ENCODE results near the gene ZNFX1.

ZNFX1 gene

GRCh38 chr20:49236301-49236700 lies 41.6 kb downstream of the ZNFX1 start:
- H3K36me3 ChIP-seq (ENCODE audit: control insufficient read depth in 2 of 2, insufficient read depth in 2 of 2, low read length in 2 of 2), result peaks cover 67 to 85% of the 10 kb centered on the region in 2 donors
- no peaks in the 10 kb centered on the region for H3K9me3 ChIP-seq (ENCODE audit: control insufficient read depth in 2 of 2, low read length in 2 of 2)
- H3K27ac ChIP-seq (ENCODE audit: low read depth in 2 of 2, low read length in 2 of 2), result no peak overlapping the region
- H3K9ac ChIP-seq (ENCODE audit: low read depth in 1 of 2, low read length in 2 of 2), result no peak overlapping the region
- no peaks in the 10 kb centered on the region for H3K4me1 ChIP-seq (ENCODE audit: control insufficient read depth in 2 of 2, insufficient read depth in 2 of 2, low read length in 2 of 2)
- no peak overlapping the region for H3K4me3 ChIP-seq (ENCODE audit: low read length in 2 of 2)
- H3K27me3 ChIP-seq (ENCODE audit: control insufficient read depth in 2 of 2, insufficient read depth in 2 of 2, low read length in 2 of 2), result no peaks in the 10 kb centered on the region

- H3K27me3 ChIP-seq (ENCODE audit: control insufficient read depth in 2 of 2, insufficient read depth in 2 of 2, low read length in 2 of 2), result no peaks in the 10 kb centered on the region
- H3K9me3 ChIP-seq (ENCODE audit: control insufficient read depth in 2 of 2, low read length in 2 of 2), result no peaks in the 10 kb centered on the region
- H3K4me1 ChIP-seq (ENCODE audit: control insufficient read depth in 2 of 2, insufficient read depth in 2 of 2, low read length in 2 of 2), result no peaks in the 10 kb centered on the region
- H3K9ac ChIP-seq (ENCODE audit: low read depth in 1 of 2, low read length in 2 of 2), result no peak overlapping the region
- H3K36me3 ChIP-seq (ENCODE audit: control insufficient read depth in 2 of 2, insufficient read depth in 2 of 2, low read length in 2 of 2), result peaks cover 71 to 88% of the 10 kb centered on the region in 2 donors
- H3K27ac ChIP-seq (ENCODE audit: low read depth in 2 of 2, low read length in 2 of 2), result no peak overlapping the region
- H3K4me3 ChIP-seq (ENCODE audit: low read length in 2 of 2), result no peak overlapping the region
Observed at GRCh38 chr20:49234831-49235230, 43.0 kb downstream of the ZNFX1 start.

GRCh38 chr20:49233226-49233625 lies 44.6 kb downstream of the ZNFX1 start:
- no peak overlapping the region for H3K27ac ChIP-seq (ENCODE audit: low read depth in 2 of 2, low read length in 2 of 2)
- no peaks in the 10 kb centered on the region for H3K27me3 ChIP-seq (ENCODE audit: control insufficient read depth in 2 of 2, insufficient read depth in 2 of 2, low read length in 2 of 2)
- no peak overlapping the region for H3K9ac ChIP-seq (ENCODE audit: low read depth in 1 of 2, low read length in 2 of 2)
- H3K36me3 ChIP-seq (ENCODE audit: control insufficient read depth in 2 of 2, insufficient read depth in 2 of 2, low read length in 2 of 2), result peaks cover 64 to 83% of the 10 kb centered on the region in 2 donors
- H3K9me3 ChIP-seq (ENCODE audit: control insufficient read depth in 2 of 2, low read length in 2 of 2), result no peaks in the 10 kb centered on the region
- no peak overlapping the region for H3K4me3 ChIP-seq (ENCODE audit: low read length in 2 of 2)
- no peaks in the 10 kb centered on the region for H3K4me1 ChIP-seq (ENCODE audit: control insufficient read depth in 2 of 2, insufficient read depth in 2 of 2, low read length in 2 of 2)

- H3K9ac ChIP-seq (ENCODE audit: low read depth in 1 of 2, low read length in 2 of 2), result no peak overlapping the region
- H3K27me3 ChIP-seq (ENCODE audit: control insufficient read depth in 2 of 2, insufficient read depth in 2 of 2, low read length in 2 of 2), result no peaks in the 10 kb centered on the region
- H3K36me3 ChIP-seq (ENCODE audit: control insufficient read depth in 2 of 2, insufficient read depth in 2 of 2, low read length in 2 of 2), result peaks cover 61 to 69% of the 10 kb centered on the region in 2 donors
- no peak overlapping the region for H3K27ac ChIP-seq (ENCODE audit: low read depth in 2 of 2, low read length in 2 of 2)
- no peak overlapping the region for H3K4me3 ChIP-seq (ENCODE audit: low read length in 2 of 2)
- H3K4me1 ChIP-seq (ENCODE audit: control insufficient read depth in 2 of 2, insufficient read depth in 2 of 2, low read length in 2 of 2), result no peaks in the 10 kb centered on the region
- H3K9me3 ChIP-seq (ENCODE audit: control insufficient read depth in 2 of 2, low read length in 2 of 2), result no peaks in the 10 kb centered on the region
Observed at GRCh38 chr20:49231471-49231870, 46.4 kb downstream of the ZNFX1 start.

- no peaks in the 10 kb centered on the region for H3K27me3 ChIP-seq (ENCODE audit: control insufficient read depth in 2 of 2, insufficient read depth in 2 of 2, low read length in 2 of 2)
- no peak overlapping the region for H3K27ac ChIP-seq (ENCODE audit: low read depth in 2 of 2, low read length in 2 of 2)
- no peak overlapping the region for H3K4me3 ChIP-seq (ENCODE audit: low read length in 2 of 2)
- no peaks in the 10 kb centered on the region for H3K4me1 ChIP-seq (ENCODE audit: control insufficient read depth in 2 of 2, insufficient read depth in 2 of 2, low read length in 2 of 2)
- H3K9ac ChIP-seq (ENCODE audit: low read depth in 1 of 2, low read length in 2 of 2), result no peak overlapping the region
- H3K9me3 ChIP-seq (ENCODE audit: control insufficient read depth in 2 of 2, low read length in 2 of 2), result no peaks in the 10 kb centered on the region
- peaks cover 63 to 70% of the 10 kb centered on the region in 2 donors for H3K36me3 ChIP-seq (ENCODE audit: control insufficient read depth in 2 of 2, insufficient read depth in 2 of 2, low read length in 2 of 2)
Observed at GRCh38 chr20:49230561-49231133, 47.2 kb downstream of the ZNFX1 start.

GRCh38 chr20:49230021-49230420 lies 47.8 kb downstream of the ZNFX1 start:
- H3K9ac ChIP-seq (ENCODE audit: low read depth in 1 of 2, low read length in 2 of 2), result no peak overlapping the region
- H3K9me3 ChIP-seq (ENCODE audit: control insufficient read depth in 2 of 2, low read length in 2 of 2), result no peaks in the 10 kb centered on the region
- no peaks in the 10 kb centered on the region for H3K4me1 ChIP-seq (ENCODE audit: control insufficient read depth in 2 of 2, insufficient read depth in 2 of 2, low read length in 2 of 2)
- no peak overlapping the region for H3K27ac ChIP-seq (ENCODE audit: low read depth in 2 of 2, low read length in 2 of 2)
- peaks cover 61 to 69% of the 10 kb centered on the region in 2 donors for H3K36me3 ChIP-seq (ENCODE audit: control insufficient read depth in 2 of 2, insufficient read depth in 2 of 2, low read length in 2 of 2)
- no peaks in the 10 kb centered on the region for H3K27me3 ChIP-seq (ENCODE audit: control insufficient read depth in 2 of 2, insufficient read depth in 2 of 2, low read length in 2 of 2)
- no peak overlapping the region for H3K4me3 ChIP-seq (ENCODE audit: low read length in 2 of 2)

- Histone ChIP-seq H3K4me1 (ENCODE audit: control insufficient read depth in 2 of 2, insufficient read depth in 2 of 2, low read length in 2 of 2) (no peaks in the 10 kb centered on the region), H3K9me3 (ENCODE audit: control insufficient read depth in 2 of 2, low read length in 2 of 2) (no peaks in the 10 kb centered on the region), H3K9ac (ENCODE audit: low read depth in 1 of 2, low read length in 2 of 2) (no peak overlapping the region), H3K36me3 (ENCODE audit: control insufficient read depth in 2 of 2, insufficient read depth in 2 of 2, low read length in 2 of 2) (peaks cover 61 to 69% of the 10 kb centered on the region in 2 donors), H3K27me3 (ENCODE audit: control insufficient read depth in 2 of 2, insufficient read depth in 2 of 2, low read length in 2 of 2) (no peaks in the 10 kb centered on the region), H3K4me3 (ENCODE audit: low read length in 2 of 2) (no peak overlapping the region), H3K27ac (ENCODE audit: low read depth in 2 of 2, low read length in 2 of 2) (no peak overlapping the region)
Observed at GRCh38 chr20:49229381-49229780, 48.5 kb downstream of the ZNFX1 start.

GRCh38 chr20:49228676-49229075 lies 49.2 kb downstream of the ZNFX1 start:
- Histone ChIP-seq H3K9me3 (ENCODE audit: control insufficient read depth in 2 of 2, low read length in 2 of 2) (no peaks in the 10 kb centered on the region), H3K4me1 (ENCODE audit: control insufficient read depth in 2 of 2, insufficient read depth in 2 of 2, low read length in 2 of 2) (no peaks in the 10 kb centered on the region), H3K27ac (ENCODE audit: low read depth in 2 of 2, low read length in 2 of 2) (no peak overlapping the region), H3K4me3 (ENCODE audit: low read length in 2 of 2) (no peak overlapping the region), H3K9ac (ENCODE audit: low read depth in 1 of 2, low read length in 2 of 2) (no peak overlapping the region), H3K27me3 (ENCODE audit: control insufficient read depth in 2 of 2, insufficient read depth in 2 of 2, low read length in 2 of 2) (no peaks in the 10 kb centered on the region), H3K36me3 (ENCODE audit: control insufficient read depth in 2 of 2, insufficient read depth in 2 of 2, low read length in 2 of 2) (peaks cover 62 to 69% of the 10 kb centered on the region in 2 donors)

- H3K27ac ChIP-seq (ENCODE audit: low read depth in 2 of 2, low read length in 2 of 2), result no peak overlapping the region
- no peaks in the 10 kb centered on the region for H3K27me3 ChIP-seq (ENCODE audit: control insufficient read depth in 2 of 2, insufficient read depth in 2 of 2, low read length in 2 of 2)
- H3K36me3 ChIP-seq (ENCODE audit: control insufficient read depth in 2 of 2, insufficient read depth in 2 of 2, low read length in 2 of 2), result peaks cover 57 to 61% of the 10 kb centered on the region in 2 donors
Observed at GRCh38 chr20:49225896-49226295, 52.0 kb downstream of the ZNFX1 start.

GRCh38 chr20:49219924-49220831 lies 57.7 kb downstream of the ZNFX1 start:
- Histone ChIP-seq H3K9ac (ENCODE audit: low read depth in 1 of 2, low read length in 2 of 2) (peak overlapping the region; percentile 89 to 99), H3K4me1 (ENCODE audit: control insufficient read depth in 2 of 2, insufficient read depth in 2 of 2, low read length in 2 of 2) (peaks cover 10 to 13% of the 10 kb centered on the region in 2 donors), H3K9me3 (ENCODE audit: control insufficient read depth in 2 of 2, low read length in 2 of 2) (no peaks in the 10 kb centered on the region), H3K36me3 (ENCODE audit: control insufficient read depth in 2 of 2, insufficient read depth in 2 of 2, low read length in 2 of 2) (peaks cover 29 to 30% of the 10 kb centered on the region in 2 donors), H3K4me3 (ENCODE audit: low read length in 2 of 2) (peak overlapping the region; percentile 89 to 100), H3K27me3 (ENCODE audit: control insufficient read depth in 2 of 2, insufficient read depth in 2 of 2, low read length in 2 of 2) (no peaks in the 10 kb centered on the region), H3K27ac (ENCODE audit: low read depth in 2 of 2, low read length in 2 of 2) (peak overlapping the region; percentile 80 to 89)

More at GRCh38 chr20:49225896-49226295, 52.0 kb downstream of the ZNFX1 start:
- no peak overlapping the region for H3K4me3 ChIP-seq (ENCODE audit: low read length in 2 of 2)
- H3K4me1 ChIP-seq (ENCODE audit: control insufficient read depth in 2 of 2, insufficient read depth in 2 of 2, low read length in 2 of 2), result no peaks in the 10 kb centered on the region
- H3K9ac ChIP-seq (ENCODE audit: low read depth in 1 of 2, low read length in 2 of 2), result no peak overlapping the region
- no peaks in the 10 kb centered on the region for H3K9me3 ChIP-seq (ENCODE audit: control insufficient read depth in 2 of 2, low read length in 2 of 2)

Data from mucosa of rectum (tissue), 2 donors.